Colonic mucosa (tissue), 4 donors: ENCODE results near the gene LYSMD1. TPM values are rescaled to one million over a fixed set of nuclear protein-coding genes. Genes with fewer than 3 reads are reported as not detected.

Source experiments
- DNase-seq: peaks from one replicate; pipeline ENCODE4 v3.0.0-alpha.2; 2020
- H3K27ac ChIP-seq: fragments of 200-600 bp; one replicate; pipeline ENCODE4 v1.8.0; 2021
- H3K27me3 ChIP-seq: fragments of 200-600 bp; one replicate; pipeline ENCODE4 v1.8.0; 2021
- H3K36me3 ChIP-seq: fragments of 200-600 bp; one replicate; pipeline ENCODE4 v1.8.0; 2021
- H3K4me1 ChIP-seq: fragments of 200-600 bp; one replicate; pipeline ENCODE4 v1.8.0; 2021; ENCODE audit warnings: mild to moderate bottlenecking
- H3K4me3 ChIP-seq: fragments of 200-600 bp; one replicate; pipeline ENCODE4 v1.8.0; 2021
- H3K9ac ChIP-seq, 2 donors: one replicate each; pipeline ENCODE4 v1.7.0; 2013; ENCODE audit warnings: control low read depth in 2 of 2, low read depth in 2 of 2, low read length in 2 of 2
- H3K9me3 ChIP-seq: fragments of 200-600 bp; one replicate; pipeline ENCODE4 v1.8.0; 2021
- intact Hi-C: fragments of 100-400 bp; cut with DNase I; formaldehyde crosslinking; loops from one replicate; pipeline ENCODE4 v1.14.1; 2022
- total RNA-seq, 2 donors: library from RNA; stranded (reverse); fragmentation: NEBNext Ultra II Directional in 1 of 2; extraction: Animal tissue kit (Norgen Biotek cat#: 25700) in 1 of 2; gene quantifications; one replicate each; pipeline ENCODE4 v1.2.1, GENCODE V29; 2021
- TF ChIP-seq, protein P1 (sequence below): fragments of 200-600 bp; IDR thresholded peaks from one replicate; pipeline ENCODE4 v1.8.0; 2022; ENCODE audit warnings: antibody characterized with exemption, mild to moderate bottlenecking
- donor health status: healthy.
- donor health status: DM: no; HTN: no; CAD: no.
- donor health status: DM: no; HTN: no; CAD: no.

Gene LYSMD1
- total RNA-seq, 2 donors from 2014 or later, result 6.8 to 7.2 TPM

DNA sequence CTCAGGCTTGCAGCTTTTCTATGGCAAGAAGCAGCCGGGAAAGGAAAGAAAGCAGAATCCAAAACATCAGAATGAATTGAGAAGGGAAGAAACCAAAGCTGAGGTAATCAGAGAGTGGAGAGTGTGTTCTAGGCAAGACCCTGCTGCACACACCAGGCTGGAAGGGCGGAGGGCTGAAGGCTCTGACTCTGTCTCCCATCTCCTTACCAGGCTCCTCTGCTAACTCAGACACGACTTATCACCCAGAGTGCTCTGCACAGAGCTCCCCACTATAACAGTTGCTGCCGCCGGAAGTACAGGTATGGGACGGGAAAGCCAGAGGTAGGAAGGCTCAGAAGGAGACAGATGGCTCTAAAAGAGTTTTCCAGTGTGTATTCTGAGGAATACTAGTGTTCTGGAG, 1.4 kb upstream of the LYSMD1 start:
- no peak for DNase-seq
- peaks cover 11% of the 10 kb centered on the region for H3K4me1 ChIP-seq
- H3K9me3 ChIP-seq, result no peaks in the 10 kb centered on the region
- peak overlapping the region in 1 of 2 donors; percentile 99 for H3K9ac ChIP-seq
- no peaks in the 10 kb centered on the region for H3K36me3 ChIP-seq
- no peaks in the 10 kb centered on the region for H3K27me3 ChIP-seq
- no peak overlapping the region for H3K4me3 ChIP-seq
- TF ChIP-seq, protein P1, sequence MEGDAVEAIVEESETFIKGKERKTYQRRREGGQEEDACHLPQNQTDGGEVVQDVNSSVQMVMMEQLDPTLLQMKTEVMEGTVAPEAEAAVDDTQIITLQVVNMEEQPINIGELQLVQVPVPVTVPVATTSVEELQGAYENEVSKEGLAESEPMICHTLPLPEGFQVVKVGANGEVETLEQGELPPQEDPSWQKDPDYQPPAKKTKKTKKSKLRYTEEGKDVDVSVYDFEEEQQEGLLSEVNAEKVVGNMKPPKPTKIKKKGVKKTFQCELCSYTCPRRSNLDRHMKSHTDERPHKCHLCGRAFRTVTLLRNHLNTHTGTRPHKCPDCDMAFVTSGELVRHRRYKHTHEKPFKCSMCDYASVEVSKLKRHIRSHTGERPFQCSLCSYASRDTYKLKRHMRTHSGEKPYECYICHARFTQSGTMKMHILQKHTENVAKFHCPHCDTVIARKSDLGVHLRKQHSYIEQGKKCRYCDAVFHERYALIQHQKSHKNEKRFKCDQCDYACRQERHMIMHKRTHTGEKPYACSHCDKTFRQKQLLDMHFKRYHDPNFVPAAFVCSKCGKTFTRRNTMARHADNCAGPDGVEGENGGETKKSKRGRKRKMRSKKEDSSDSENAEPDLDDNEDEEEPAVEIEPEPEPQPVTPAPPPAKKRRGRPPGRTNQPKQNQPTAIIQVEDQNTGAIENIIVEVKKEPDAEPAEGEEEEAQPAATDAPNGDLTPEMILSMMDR, result no peak
- no peak overlapping the region for H3K27ac ChIP-seq
- intact Hi-C loops, result no loop called here

DNA sequence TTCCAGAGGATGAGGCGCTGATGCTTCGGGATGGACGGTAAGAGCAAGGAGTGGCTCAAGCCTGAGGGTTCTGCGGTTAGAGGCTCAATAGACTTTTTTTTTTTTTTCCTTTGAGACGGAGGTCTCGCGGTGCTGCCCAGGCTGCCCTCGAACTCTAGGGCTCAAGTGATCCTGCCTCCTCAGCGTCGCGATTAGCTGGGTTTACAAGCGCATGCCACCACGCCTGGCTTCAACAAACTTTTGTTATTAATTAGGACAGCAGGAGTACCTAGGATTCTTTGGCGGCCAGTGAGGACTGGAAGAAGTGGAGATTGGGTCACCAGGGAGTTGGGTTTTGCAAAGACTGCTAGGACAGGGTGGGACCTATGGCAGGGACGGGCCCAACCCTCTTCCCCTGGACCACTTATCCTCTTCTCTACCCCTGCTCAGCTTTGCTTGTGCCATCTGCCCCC, 829 bp upstream of the LYSMD1 start:
- Histone ChIP-seq H3K9ac (peak overlapping the region; percentile 73 to 99), H3K27me3 (no peaks in the 10 kb centered on the region), H3K4me3 (peak overlapping the region; percentile 83), H3K4me1 (peaks cover 11% of the 10 kb centered on the region), H3K27ac (peak overlapping the region; percentile 64), H3K36me3 (no peaks in the 10 kb centered on the region), H3K9me3 (no peaks in the 10 kb centered on the region)
- TF ChIP-seq, protein P1, result no peak
- DNase-seq, result no peak
- intact Hi-C loops, result no loop called here

DNA sequence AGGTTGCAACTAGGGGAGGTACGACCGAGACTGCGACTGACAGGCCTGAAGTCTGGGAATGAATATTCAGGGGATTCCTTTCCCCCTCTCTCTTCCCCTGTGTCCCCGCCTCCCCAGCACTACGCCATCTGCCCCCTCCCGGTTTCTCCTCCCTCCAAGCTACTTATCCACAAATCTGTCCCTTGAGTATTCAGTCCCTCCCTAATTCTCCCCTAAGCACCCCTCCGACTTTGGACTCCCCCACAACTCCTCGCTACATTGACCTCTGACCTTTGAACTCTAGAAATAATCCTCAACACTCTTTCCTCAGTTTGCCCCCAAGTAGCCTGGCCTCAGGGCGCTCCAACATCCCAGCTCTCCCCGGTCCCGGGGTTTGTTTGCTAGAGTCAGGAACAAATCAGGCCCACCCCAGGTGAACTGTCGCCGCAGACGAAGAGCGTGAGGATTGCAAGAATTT, 393 bp downstream of the LYSMD1 start:
- Histone ChIP-seq H3K36me3 (no peaks in the 10 kb centered on the region), H3K4me1 (peaks cover 11% of the 10 kb centered on the region), H3K27ac (peak overlapping the region; percentile 45), H3K9me3 (no peaks in the 10 kb centered on the region), H3K9ac (peak overlapping the region; percentile 61 to 78), H3K4me3 (peak overlapping the region; percentile 83), H3K27me3 (no peaks in the 10 kb centered on the region)
- intact Hi-C loops, result no loop called here
- DNase-seq, result peak; percentile 53
- TF ChIP-seq, protein P1, result no peak

DNA sequence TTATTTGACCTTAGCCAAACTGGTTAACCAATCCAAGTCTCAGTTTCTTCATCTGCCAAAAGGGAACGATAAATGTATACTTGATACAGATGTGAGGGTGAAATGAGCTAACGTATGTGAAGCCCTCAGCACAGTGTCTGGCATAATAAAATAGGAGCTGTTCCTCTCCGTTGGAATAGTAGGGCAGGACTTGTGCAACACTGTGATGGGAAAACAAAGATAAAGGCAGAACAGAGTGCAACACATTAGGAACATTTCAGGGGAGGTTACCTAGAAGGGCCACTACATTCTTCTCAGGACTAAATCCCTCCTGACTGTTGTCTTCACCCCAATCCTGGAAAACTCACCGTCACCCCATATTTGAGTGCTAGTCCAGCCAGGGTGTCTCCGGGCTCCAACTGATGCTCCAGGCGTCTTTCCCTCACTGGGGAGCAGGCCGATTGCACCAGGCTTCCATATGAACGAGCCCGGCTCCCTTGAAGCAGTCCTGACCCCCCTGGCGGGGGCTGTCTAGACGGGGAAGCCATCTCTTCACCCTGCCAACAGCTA, 896 bp downstream of the LYSMD1 start:
- no peak for DNase-seq
- H3K4me1 ChIP-seq, result peaks cover 11% of the 10 kb centered on the region
- H3K36me3 ChIP-seq, result no peaks in the 10 kb centered on the region
- peak overlapping the region; percentile 61 to 78 for H3K9ac ChIP-seq
- H3K27ac ChIP-seq, result peak overlapping the region; percentile 45
- TF ChIP-seq, protein P1, result no peak
- peak overlapping the region; percentile 83 for H3K4me3 ChIP-seq
- H3K27me3 ChIP-seq, result no peaks in the 10 kb centered on the region
- no peaks in the 10 kb centered on the region for H3K9me3 ChIP-seq
- intact Hi-C loops, result no loop called here

DNA sequence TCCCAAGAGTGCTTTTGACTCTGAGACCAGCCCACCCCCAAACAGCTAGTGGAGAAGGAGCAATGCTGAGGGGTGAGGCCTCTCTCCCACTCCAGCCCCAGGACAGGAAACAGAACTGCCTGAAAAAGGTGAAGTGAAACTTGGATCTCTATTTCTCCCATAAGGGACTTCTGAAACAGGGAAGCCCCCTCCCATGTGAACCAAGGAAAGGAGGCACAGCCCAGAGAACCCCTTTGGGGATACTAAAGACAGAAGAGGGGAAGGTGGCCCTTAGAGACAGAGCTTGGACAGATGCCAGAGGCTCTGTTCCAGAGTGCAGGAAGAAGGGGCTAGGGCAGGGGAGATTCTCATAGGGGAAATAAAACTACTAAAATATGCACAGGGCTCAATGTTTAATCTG, 6.3 kb downstream of the LYSMD1 start:
- Histone ChIP-seq H3K27me3 (no peaks in the 10 kb centered on the region), H3K36me3 (peaks cover 6% of the 10 kb centered on the region), H3K27ac (peak overlapping the region; percentile 16), H3K4me1 (peaks cover under 1% of the 10 kb centered on the region), H3K9me3 (no peaks in the 10 kb centered on the region), H3K9ac (no peak overlapping the region), H3K4me3 (no peak overlapping the region)
- intact Hi-C loops, result loop anchor here (5.0 to 10.0 kb wide), 2 partner anchors 62 to 135 kb away; no protein-coding TSS in a partner anchor
- DNase-seq, result no peak
- TF ChIP-seq, protein P1, result no peak
